GM13976 (cell line): Measurements from ENCODE around the gene CTBP1.

Experiments used
- DNase-seq: peaks from one replicate; pipeline ENCODE4 v3.0.0; 2012; ENCODE audit warnings: low spot score
- in situ Hi-C: fragments of 300-500 bp; cut with MboI; formaldehyde crosslinking; loops from one replicate; pipeline ENCODE4 v1.12.0; 2022; ENCODE audit warnings: low sequenced_read_pairs, mixed read lengths, inconsistent platforms; ENCODE audit not compliant: unreplicated experiment
- TF ChIP-seq, protein P1 (sequence below): IDR thresholded peaks from 2 replicates; pipeline ENCODE4 v1.5.1; 2012; ENCODE audit warnings: borderline replicate concordance, mild to moderate bottlenecking; ENCODE audit not compliant: insufficient read depth; ENCODE audit errors: extremely low read depth, missing control alignments, control extremely low read depth

Gene CTBP1

DNA sequence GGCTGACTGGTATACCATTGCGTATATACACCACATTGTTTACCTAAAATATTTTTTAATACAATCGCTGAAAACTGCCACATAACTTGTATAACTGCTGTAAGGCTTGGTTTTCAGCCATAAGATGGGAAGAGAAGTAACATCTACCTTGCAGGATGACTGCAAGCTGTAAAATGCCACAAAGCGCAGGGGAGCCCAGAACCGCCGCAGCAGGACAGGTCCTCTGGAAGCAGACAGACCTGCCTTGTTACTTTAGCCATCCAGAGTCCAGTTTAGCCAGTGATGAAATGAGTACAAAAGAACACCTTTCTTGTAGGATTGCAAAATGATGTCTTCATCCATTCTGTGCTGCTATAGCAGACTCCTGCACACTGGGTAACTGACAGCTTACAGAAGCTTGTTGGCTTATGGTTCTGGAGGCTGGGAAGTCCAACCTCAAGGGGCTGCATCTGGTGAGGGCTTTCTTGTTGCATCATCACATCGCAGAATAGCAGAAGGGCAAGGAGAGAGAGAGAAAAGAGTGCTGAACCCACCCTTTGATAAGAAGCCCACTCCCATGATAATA, 4.1 kb upstream of the CTBP1 start:
- TF ChIP-seq, protein P1, sequence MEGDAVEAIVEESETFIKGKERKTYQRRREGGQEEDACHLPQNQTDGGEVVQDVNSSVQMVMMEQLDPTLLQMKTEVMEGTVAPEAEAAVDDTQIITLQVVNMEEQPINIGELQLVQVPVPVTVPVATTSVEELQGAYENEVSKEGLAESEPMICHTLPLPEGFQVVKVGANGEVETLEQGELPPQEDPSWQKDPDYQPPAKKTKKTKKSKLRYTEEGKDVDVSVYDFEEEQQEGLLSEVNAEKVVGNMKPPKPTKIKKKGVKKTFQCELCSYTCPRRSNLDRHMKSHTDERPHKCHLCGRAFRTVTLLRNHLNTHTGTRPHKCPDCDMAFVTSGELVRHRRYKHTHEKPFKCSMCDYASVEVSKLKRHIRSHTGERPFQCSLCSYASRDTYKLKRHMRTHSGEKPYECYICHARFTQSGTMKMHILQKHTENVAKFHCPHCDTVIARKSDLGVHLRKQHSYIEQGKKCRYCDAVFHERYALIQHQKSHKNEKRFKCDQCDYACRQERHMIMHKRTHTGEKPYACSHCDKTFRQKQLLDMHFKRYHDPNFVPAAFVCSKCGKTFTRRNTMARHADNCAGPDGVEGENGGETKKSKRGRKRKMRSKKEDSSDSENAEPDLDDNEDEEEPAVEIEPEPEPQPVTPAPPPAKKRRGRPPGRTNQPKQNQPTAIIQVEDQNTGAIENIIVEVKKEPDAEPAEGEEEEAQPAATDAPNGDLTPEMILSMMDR = no peak
- in situ Hi-C loops = no loop called here
- no peak for DNase-seq

DNA sequence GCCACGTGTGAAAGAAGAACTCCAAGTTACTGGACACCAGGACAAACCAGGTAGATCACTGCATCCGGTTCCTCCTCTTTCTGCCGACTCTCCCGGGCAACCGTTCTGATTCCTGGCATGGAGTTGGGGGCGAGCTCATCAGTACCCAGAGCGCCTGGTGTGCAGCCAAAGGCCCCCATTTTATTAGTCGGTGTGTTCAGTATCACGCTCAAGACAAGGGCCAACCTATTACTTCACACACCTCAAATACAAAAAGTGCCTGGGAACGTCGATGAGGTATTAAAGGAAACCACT, 2.8 kb upstream of the CTBP1 start:
- in situ Hi-C loops = no loop called here
- TF ChIP-seq, protein P1 = no peak
- DNase-seq = no peak

GRCh38 chr4:1250921-1251772, 2.2 kb upstream of the CTBP1 start:
- in situ Hi-C loops = no loop called here
- DNase-seq = no peak
- TF ChIP-seq, protein P1 = no peak

- no peak for DNase-seq
- TF ChIP-seq, protein P1 = no peak
- in situ Hi-C loops = no loop called here
Measured at GRCh38 chr4:1250527-1250812, 1.5 kb upstream of the CTBP1 start.

DNA sequence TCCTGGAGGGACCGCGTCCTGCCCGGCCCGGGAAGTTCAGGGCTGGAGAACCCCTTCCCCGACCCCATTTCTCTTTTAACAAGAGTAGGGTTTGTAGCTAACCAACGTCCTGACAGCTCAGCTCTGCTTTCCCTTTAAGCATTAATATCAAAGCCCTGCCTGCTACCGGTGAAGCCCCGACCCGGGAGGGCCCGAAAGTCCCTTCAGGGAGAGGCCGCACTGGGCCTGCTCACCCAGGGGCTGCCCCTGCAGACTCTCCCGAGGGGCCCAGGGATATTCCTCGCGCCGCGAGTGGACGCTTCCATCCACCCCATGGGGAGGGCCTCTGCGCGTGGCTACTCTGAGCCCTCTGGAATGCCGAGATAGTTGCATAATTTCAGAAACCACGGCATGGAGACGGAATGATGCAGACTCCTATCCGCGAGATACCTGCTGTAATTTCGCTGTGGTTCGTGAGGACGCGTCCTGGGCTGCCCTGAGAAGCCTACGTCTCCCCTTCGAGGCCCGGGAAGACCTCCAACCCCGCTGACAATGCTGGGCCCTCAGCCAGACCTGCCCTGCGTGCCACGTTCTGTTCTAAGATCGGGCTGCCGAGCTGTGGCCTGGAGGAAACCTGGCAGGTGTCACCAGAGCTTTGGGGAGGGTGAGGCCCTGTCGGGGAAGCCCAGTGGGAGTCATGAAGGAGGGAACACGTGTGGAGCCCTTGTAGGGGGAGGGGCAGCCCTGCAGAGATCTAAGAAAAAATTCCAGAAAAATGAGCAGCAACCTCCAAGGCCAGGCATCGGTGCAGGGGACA, 999 bp upstream of the CTBP1 start:
- TF ChIP-seq, protein P1 = no peak
- peak; percentile 87 for DNase-seq
- in situ Hi-C loops = no loop called here

GRCh38 chr4:1249148-1249730, 309 bp upstream of the CTBP1 start:
- TF ChIP-seq, protein P1 = no peak
- peak; percentile 89 for DNase-seq
- in situ Hi-C loops = no loop called here
